H1 (cell line): Measurements from ENCODE around the gene SLC35F5. TPM values are rescaled to one million over a fixed set of nuclear protein-coding genes. Genes with fewer than 3 reads are reported as not detected.

ENCODE experiments used
- CTCF ChIA-PET: fragments of 300-600 bp; sonication (Branson Sonifier 250); formaldehyde crosslinking; loops from one replicate; lab custom pipeline; 2021; ENCODE audit not compliant: partially characterized antibody; lab: Charles Lee
- POLR2A ChIA-PET: fragments of 300-600 bp; sonication (Branson Sonifier 250); formaldehyde crosslinking; loops from one replicate; lab custom pipeline; 2021; ENCODE audit warnings: inconsistent platforms; ENCODE audit not compliant: partially characterized antibody; lab: Charles Lee
- DNase-seq, 2 experiments: peaks; one replicate each; pipeline versions ENCODE4 v3.0.0 to v3.0.0-alpha.2; 2010 to 2022; ENCODE audit warnings: low spot score in 2 of 2, low read depth in 1 of 2, mixed read lengths in 1 of 2
- FAIRE-seq: peaks from 2 replicates; lab custom pipeline; 2011; peaks lifted over from hg19 to GRCh38; lab: Jason Lieb, UNC
- H2AFZ ChIP-seq: 2 replicates; pipeline ENCODE4 v1.8.1; 2012; ENCODE audit warnings: low read length, inconsistent platforms
- H2AK5ac ChIP-seq: 2 replicates; pipeline ENCODE4 v1.6.1; 2013; ENCODE audit warnings: low read depth, low read length
- H2BK120ac ChIP-seq: replicated peaks from 2 replicates; pipeline ENCODE3; 2013; ENCODE audit warnings: low read depth, low read length, inconsistent platforms
- H2BK12ac ChIP-seq: 2 replicates; pipeline ENCODE4 v1.6.1; 2013; ENCODE audit warnings: low read depth, low read length
- H2BK15ac ChIP-seq: 2 replicates; pipeline ENCODE4 v1.6.1; 2013; ENCODE audit warnings: low read length
- H2BK20ac ChIP-seq: 2 replicates; pipeline ENCODE4 v1.6.1; 2013; ENCODE audit warnings: low read length
- H2BK5ac ChIP-seq: 2 replicates; pipeline ENCODE4 v1.6.1; 2013; ENCODE audit warnings: low read depth, low read length
- H3K14ac ChIP-seq: 2 replicates; pipeline ENCODE4 v1.6.1; 2013; ENCODE audit warnings: inconsistent platforms; ENCODE audit not compliant: insufficient read length
- H3K18ac ChIP-seq: 2 replicates; pipeline ENCODE4 v1.6.1; 2013; ENCODE audit warnings: low read length; ENCODE audit errors: extremely low read depth
- H3K23ac ChIP-seq: 2 replicates; pipeline ENCODE4 v1.6.1; 2013; ENCODE audit warnings: inconsistent platforms; ENCODE audit not compliant: insufficient read length
- H3K23me2 ChIP-seq: 2 replicates; pipeline ENCODE4 v1.6.1; 2013; ENCODE audit warnings: low read depth, low read length
- H3K27ac ChIP-seq: 2 replicates; pipeline ENCODE4 v1.6.1; 2011; ENCODE audit warnings: low read depth, low read length, inconsistent platforms
- H3K27me3 ChIP-seq, 4 experiments: replicated peaks in 1 of 4; 1 replicate in 1 of 4; 2 replicates in 3 of 4; pipeline versions ENCODE4 v1.6.1 to v1.8.1; 2011 to 2013; ENCODE audit warnings: low read length in 3 of 4, mild to moderate bottlenecking in 3 of 4, inconsistent platforms in 2 of 4, mixed read lengths in 2 of 4, moderate library complexity in 1 of 4; ENCODE audit not compliant: control insufficient read depth in 3 of 4, insufficient read depth in 3 of 4; ENCODE audit errors: extremely low read depth in 1 of 4
- H3K36me3 ChIP-seq, 4 experiments: 2 replicates each; pipeline versions ENCODE4 v1.6.1 to v1.8.1; 2011 to 2013; ENCODE audit warnings: mild to moderate bottlenecking in 4 of 4, low read length in 3 of 4, moderate library complexity in 2 of 4, control low read depth in 1 of 4, inconsistent platforms in 1 of 4; ENCODE audit not compliant: insufficient read depth in 4 of 4, control insufficient read depth in 2 of 4
- H3K4ac ChIP-seq: replicated peaks from 2 replicates; pipeline ENCODE3; 2013; ENCODE audit warnings: low read length, low read depth, mixed read lengths, inconsistent platforms; ENCODE audit not compliant: insufficient read length
- H3K4me1 ChIP-seq, 4 experiments: replicated peaks in 1 of 4; 1 replicate in 1 of 4; 2 replicates in 3 of 4; pipeline versions ENCODE4 v1.6.1 to v1.8.1; 2011 to 2013; ENCODE audit warnings: low read length in 3 of 4, inconsistent platforms in 2 of 4, mixed read lengths in 1 of 4; ENCODE audit not compliant: insufficient read depth in 4 of 4, control insufficient read depth in 3 of 4
- H3K4me2 ChIP-seq, 2 experiments: 2 replicates each; pipeline versions ENCODE4 v1.6.1 to v1.8.1; 2011 to 2013; ENCODE audit warnings: low read depth in 2 of 2, low read length in 2 of 2, control low read depth in 1 of 2, inconsistent platforms in 1 of 2, mild to moderate bottlenecking in 1 of 2; ENCODE audit not compliant: insufficient read depth in 1 of 2
- H3K4me3 ChIP-seq, 4 experiments: fragments of 200-600, 300-600 bp in 1 of 4; sonication (generic), shearing (Covaris generic), sonication (Bioruptor Twin) in 1 of 4; 2 replicates each; pipeline versions ENCODE4 v1.5.1 to v1.8.1; 2011 to 2016; ENCODE audit warnings: low read length in 4 of 4, low read depth in 3 of 4, control low read depth in 2 of 4, inconsistent platforms in 2 of 4, mild to moderate bottlenecking in 2 of 4, mixed read lengths in 1 of 4, moderate library complexity in 1 of 4; ENCODE audit not compliant: insufficient read depth in 2 of 4; ENCODE audit errors: extremely low read depth in 1 of 4
- H3K56ac ChIP-seq: replicated peaks from 2 replicates; pipeline ENCODE3; 2013; ENCODE audit warnings: low read depth, mild to moderate bottlenecking, mixed read lengths, low read length, inconsistent platforms; ENCODE audit not compliant: insufficient read length
- H3K79me1 ChIP-seq: 2 replicates; pipeline ENCODE4 v1.6.1; 2013; ENCODE audit warnings: low read depth, low read length, control low read depth
- H3K79me2 ChIP-seq, 2 experiments: 2 replicates each; pipeline versions ENCODE4 v1.6.1 to v1.8.1; 2012 to 2013; ENCODE audit warnings: low read length in 2 of 2, mild to moderate bottlenecking in 2 of 2, inconsistent platforms in 1 of 2; ENCODE audit not compliant: insufficient read depth in 2 of 2, control insufficient read depth in 1 of 2
- H3K9ac ChIP-seq, 4 experiments: replicated peaks in 1 of 4; 1 replicate in 1 of 4; 2 replicates in 3 of 4; pipeline versions ENCODE4 v1.6.1 to v1.8.1; 2011 to 2013; ENCODE audit warnings: low read depth in 3 of 4, low read length in 3 of 4, control low read depth in 2 of 4, mild to moderate bottlenecking in 2 of 4, moderate library complexity in 2 of 4, inconsistent platforms in 1 of 4; ENCODE audit errors: extremely low read depth in 1 of 4
- H3K9me3 ChIP-seq, 2 experiments: 2 replicates each; pipeline versions ENCODE4 v1.6.1 to v1.8.1; 2012 to 2013; ENCODE audit warnings: mild to moderate bottlenecking in 2 of 2, moderate library complexity in 2 of 2, control low read depth in 1 of 2, inconsistent platforms in 1 of 2, low read depth in 1 of 2, low read length in 1 of 2, mixed read lengths in 1 of 2; ENCODE audit not compliant: insufficient read depth in 2 of 2
- H4K20me1 ChIP-seq, 2 experiments: replicated peaks in 1 of 2; 2 replicates each; pipeline versions ENCODE3 to v1.8.1; 2011 to 2013; ENCODE audit warnings: inconsistent platforms in 2 of 2, low read length in 2 of 2, mild to moderate bottlenecking in 1 of 2; ENCODE audit not compliant: insufficient read depth in 2 of 2, control insufficient read depth in 1 of 2
- H4K5ac ChIP-seq: 2 replicates; pipeline ENCODE4 v1.6.1; 2013; ENCODE audit warnings: low read length, low read depth, mixed read lengths, inconsistent platforms; ENCODE audit not compliant: insufficient read length
- H4K8ac ChIP-seq: 2 replicates; pipeline ENCODE4 v1.8.0; 2013; ENCODE audit warnings: mild to moderate bottlenecking, moderate library complexity, low read length, inconsistent platforms; ENCODE audit not compliant: insufficient read depth; ENCODE audit errors: extremely low read depth
- H4K91ac ChIP-seq: replicated peaks from 2 replicates; pipeline ENCODE3; 2013; ENCODE audit warnings: low read length, mixed read lengths, inconsistent platforms; ENCODE audit not compliant: insufficient read length
- ASH2L ChIP-seq: fragments of 200-600, 300-600 bp; sonication (generic); IDR thresholded peaks from one replicate; pipeline ENCODE4 v1.7.1; 2017; ENCODE audit warnings: low read length
- CREB1 ChIP-seq: IDR thresholded peaks from 2 replicates; pipeline ENCODE4 v1.6.1; 2012; ENCODE audit warnings: inconsistent platforms
- CTBP2 ChIP-seq: IDR thresholded peaks from 2 replicates; pipeline ENCODE4 v1.7.0; 2011; ENCODE audit warnings: borderline replicate concordance, mild to moderate bottlenecking, moderate library complexity, mixed read lengths, low read length; ENCODE audit not compliant: insufficient read depth, insufficient read length
- E2F6 ChIP-seq: IDR thresholded peaks from 2 replicates; pipeline ENCODE4 v1.6.1; 2012; ENCODE audit warnings: inconsistent platforms
- JUND ChIP-seq: IDR thresholded peaks from 2 replicates; pipeline ENCODE4 v1.6.1; 2011; ENCODE audit warnings: mild to moderate bottlenecking, improper control_type of control experiment, low read length
- KDM4A ChIP-seq: IDR thresholded peaks from one replicate; pipeline ENCODE4 v1.7.1; 2012; ENCODE audit warnings: low read depth, mild to moderate bottlenecking, moderate library complexity, low read length, inconsistent platforms; ENCODE audit not compliant: severe bottlenecking
- RXRA ChIP-seq: IDR thresholded peaks from 2 replicates; pipeline ENCODE4 v1.6.1; 2011; ENCODE audit warnings: low read depth, mild to moderate bottlenecking, low read length, moderate library complexity; ENCODE audit not compliant: insufficient read depth
- WGBS, 2 experiments: shearing (Covaris generic) in 1 of 2; methylation state at CpG; one replicate each; pipeline versions ENCODE4 v1.1.6 to v1.1.7; 2013 to 2015; ENCODE audit warnings: low lambda C conversion rate in 2 of 2, mixed read lengths in 2 of 2, inconsistent platforms in 1 of 2, low coverage in 1 of 2, missing lambda C conversion rate in 1 of 2; ENCODE audit not compliant: insufficient replicate concordance in 2 of 2, insufficient coverage in 1 of 2, insufficient read length in 1 of 2; ENCODE audit errors: extremely low coverage in 1 of 2, missing lambda C conversion rate in 1 of 2; 5-methylcytosine and 5-hydroxymethylcytosine counted together
- polyA plus RNA-seq, 7 experiments: library from polyadenylated mRNA; depleted of rRNA in 3 of 7; stranded (reverse) in 5 of 7; unstranded in 2 of 7; fragments of >200 nt in 5 of 7; fragments of 200-250 nt in 2 of 7; gene quantifications; 1 replicate in 5 of 7; 2 replicates in 1 of 7; 4 replicates in 1 of 7; pipeline versions ENCODE4 v1.2.1 to v1.2.3, GENCODE V29; 2011 to 2013; ENCODE audit warnings: missing spikeins in 2 of 7, mixed read lengths in 2 of 7
- total RNA-seq: library from RNA; stranded (reverse); fragmentation: NEBNext Ultra II Directional; extraction: Animal tissue kit (Norgen Biotek cat#: 25700); gene quantifications from 2 replicates; pipeline ENCODE4 v1.2.1, GENCODE V29; 2021
- TF ChIP-seq, protein P1 (sequence below): IDR thresholded peaks from 2 replicates; pipeline ENCODE4 v1.6.1; 2012; ENCODE audit warnings: low read length, inconsistent platforms
- TF ChIP-seq, protein P2 (sequence below): IDR thresholded peaks from 2 replicates; pipeline ENCODE4 v1.6.1; 2011; ENCODE audit warnings: low read length, improper control_type of control experiment

SLC35F5 gene
- total and polyA plus RNA-seq, 2 of the 8 experiments (the other 6 are each of a cell fraction or from before 2014, with no cell fraction given): 11.8 to 22.2 TPM

DNA sequence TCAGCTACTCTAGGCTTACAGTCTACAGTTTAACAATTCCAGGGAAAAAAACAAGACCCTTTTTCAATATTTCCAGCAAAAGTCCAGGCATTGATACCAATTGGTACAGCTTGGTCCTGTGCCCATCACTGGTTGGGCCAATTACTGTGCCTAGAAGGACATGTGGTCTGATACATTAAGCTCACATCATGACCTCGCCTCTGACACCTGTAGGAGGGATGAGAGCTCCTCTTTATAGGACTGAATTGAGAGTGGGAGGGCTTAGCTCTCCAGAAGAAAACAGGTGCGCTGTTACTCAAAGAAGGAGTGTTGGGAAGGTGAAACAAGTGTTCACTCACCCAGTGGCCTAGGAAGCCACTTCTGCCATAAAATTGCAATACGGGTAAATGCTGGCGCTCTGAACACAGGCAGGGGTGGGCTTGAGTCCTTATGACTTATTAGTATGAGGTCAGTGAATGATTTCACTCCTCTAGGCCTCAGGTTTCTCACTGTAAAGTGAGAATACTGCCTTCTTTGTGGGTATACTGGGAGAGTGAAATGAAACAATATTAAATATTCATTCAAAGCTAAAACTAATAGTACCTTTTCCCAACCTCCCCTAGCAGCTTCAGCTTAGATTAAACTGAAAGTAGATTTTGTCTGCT lies 79.7 kb downstream of the SLC35F5 start:
- no peak overlapping the region for H2AFZ ChIP-seq
- DNase-seq (no peak), FAIRE-seq (no peak)
- no peaks in the 10 kb centered on the region for H3K9me3 ChIP-seq
- CTCF ChIA-PET: interaction anchor here (0.8 to 1.3 kb wide), 2 partner anchors 10 to 20 kb away, joined by 3 to 5 read pairs; no protein-coding TSS in a partner anchor
- no peak overlapping the region for H2AK5ac ChIP-seq
- H3K18ac ChIP-seq: no peak overlapping the region
- peaks cover 0 to 12% (median 0%) of the 10 kb centered on the region in 4 experiments; a peak in 1 of 7 replicates for H3K27me3 ChIP-seq
- H3K4me3 ChIP-seq: no peak overlapping the region
- no peaks in the 10 kb centered on the region for H3K36me3 ChIP-seq
- H4K8ac ChIP-seq: no peak overlapping the region
- no peaks in the 10 kb centered on the region for H4K20me1 ChIP-seq
- no peaks in the 10 kb centered on the region for H3K79me1 ChIP-seq
- no peak overlapping the region for H3K56ac ChIP-seq
- no peak overlapping the region for H2BK5ac ChIP-seq
- H3K14ac ChIP-seq: no peak overlapping the region
- H2BK120ac ChIP-seq: no peak overlapping the region
- H3K4ac ChIP-seq: no peak overlapping the region
- H2BK20ac ChIP-seq: no peak overlapping the region
- no peak overlapping the region for H4K5ac ChIP-seq
- H3K23ac ChIP-seq: no peak overlapping the region
- H3K23me2 ChIP-seq: no peaks in the 10 kb centered on the region; the same call in 1 of the 2 replicates
- POLR2A ChIA-PET: no interaction called here
- H2BK15ac ChIP-seq: no peak overlapping the region
- no peak overlapping the region for H2BK12ac ChIP-seq
- H4K91ac ChIP-seq: no peak overlapping the region
- no peaks in the 10 kb centered on the region for H3K79me2 ChIP-seq
- H3K4me1 ChIP-seq: peaks cover 2 to 9% (median 5%) of the 10 kb centered on the region in 4 experiments; a peak in 4 of 7 replicates
- H3K9ac ChIP-seq: no peak overlapping the region
- no peak overlapping the region for H3K4me2 ChIP-seq
- WGBS, 2 experiments: 70% methylated on average over 4 of the region's 4 CpGs; no CpG with 5 or more reads in 1 of the 2 experiments
- H3K27ac ChIP-seq: no peak overlapping the region
- TF ChIP-seq ASH2L: no peak
- TF ChIP-seq, protein P1, sequence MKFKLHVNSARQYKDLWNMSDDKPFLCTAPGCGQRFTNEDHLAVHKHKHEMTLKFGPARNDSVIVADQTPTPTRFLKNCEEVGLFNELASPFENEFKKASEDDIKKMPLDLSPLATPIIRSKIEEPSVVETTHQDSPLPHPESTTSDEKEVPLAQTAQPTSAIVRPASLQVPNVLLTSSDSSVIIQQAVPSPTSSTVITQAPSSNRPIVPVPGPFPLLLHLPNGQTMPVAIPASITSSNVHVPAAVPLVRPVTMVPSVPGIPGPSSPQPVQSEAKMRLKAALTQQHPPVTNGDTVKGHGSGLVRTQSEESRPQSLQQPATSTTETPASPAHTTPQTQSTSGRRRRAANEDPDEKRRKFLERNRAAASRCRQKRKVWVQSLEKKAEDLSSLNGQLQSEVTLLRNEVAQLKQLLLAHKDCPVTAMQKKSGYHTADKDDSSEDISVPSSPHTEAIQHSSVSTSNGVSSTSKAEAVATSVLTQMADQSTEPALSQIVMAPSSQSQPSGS: no peak
- TF ChIP-seq CREB1: no peak
- TF ChIP-seq KDM4A: no peak
- TF ChIP-seq JUND: no peak
- no peak for TF ChIP-seq RXRA
- no peak for TF ChIP-seq E2F6
- TF ChIP-seq, protein P2, sequence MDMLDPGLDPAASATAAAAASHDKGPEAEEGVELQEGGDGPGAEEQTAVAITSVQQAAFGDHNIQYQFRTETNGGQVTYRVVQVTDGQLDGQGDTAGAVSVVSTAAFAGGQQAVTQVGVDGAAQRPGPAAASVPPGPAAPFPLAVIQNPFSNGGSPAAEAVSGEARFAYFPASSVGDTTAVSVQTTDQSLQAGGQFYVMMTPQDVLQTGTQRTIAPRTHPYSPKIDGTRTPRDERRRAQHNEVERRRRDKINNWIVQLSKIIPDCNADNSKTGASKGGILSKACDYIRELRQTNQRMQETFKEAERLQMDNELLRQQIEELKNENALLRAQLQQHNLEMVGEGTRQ: no peak
- no peak for TF ChIP-seq CTBP2
